GM19193 (cell line): ENCODE data around the gene FXYD6.

ENCODE experiments used
- POLR2A ChIP-seq: IDR thresholded peaks from 4 replicates; pipeline ENCODE4 v1.6.1; 2011; ENCODE audit not compliant: insufficient read depth, insufficient read length; ENCODE audit errors: extremely low read depth

The FXYD6 gene

DNA sequence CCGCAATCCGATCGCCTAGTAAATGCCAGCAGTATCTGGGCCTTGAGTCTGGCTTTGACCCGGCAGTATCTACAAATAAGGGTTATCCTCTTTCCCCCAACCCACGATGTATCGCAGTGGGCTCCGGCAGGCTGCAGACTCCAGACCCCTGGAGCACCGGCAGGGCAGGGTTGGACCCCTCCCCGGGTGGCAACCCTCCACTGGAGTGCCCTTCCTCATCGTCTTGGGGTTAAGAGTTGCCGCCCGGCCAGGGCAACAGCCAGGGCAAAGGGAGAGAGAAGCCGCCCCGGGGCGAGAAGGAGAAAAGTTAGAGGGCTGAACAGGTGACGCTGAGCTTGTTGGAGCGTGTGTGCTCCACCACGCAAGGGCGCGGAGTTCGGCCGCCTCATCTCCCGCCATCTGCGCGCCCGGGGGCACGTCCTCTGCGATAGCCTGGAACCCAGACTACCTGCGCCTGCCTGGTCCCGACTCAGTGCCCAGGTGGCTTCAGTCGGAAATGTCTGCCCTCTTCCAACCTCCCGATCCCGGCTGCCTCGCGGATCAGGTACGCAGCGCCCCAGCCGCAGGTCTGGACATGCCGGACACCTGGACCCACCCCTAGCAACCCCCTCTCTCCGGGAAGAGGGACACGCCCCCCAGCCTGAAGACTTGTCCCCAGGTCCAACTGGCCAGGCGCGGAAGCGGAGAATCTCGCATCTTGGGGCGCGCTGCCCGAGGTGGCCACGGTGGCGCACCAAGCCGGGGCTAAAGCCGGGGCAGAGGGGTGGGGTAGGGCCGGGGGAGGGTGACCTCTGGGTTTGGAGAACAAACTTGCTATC is 80.6 kb downstream of the FXYD6 start:
- no peak for TF ChIP-seq POLR2A

- TF ChIP-seq POLR2A, result no peak
Measured at GRCh38 chr11:117794772-117795629, 81.5 kb downstream of the FXYD6 start.

GRCh38 chr11:117794135-117794534 is 82.3 kb downstream of the FXYD6 start:
- no peak for TF ChIP-seq POLR2A

DNA sequence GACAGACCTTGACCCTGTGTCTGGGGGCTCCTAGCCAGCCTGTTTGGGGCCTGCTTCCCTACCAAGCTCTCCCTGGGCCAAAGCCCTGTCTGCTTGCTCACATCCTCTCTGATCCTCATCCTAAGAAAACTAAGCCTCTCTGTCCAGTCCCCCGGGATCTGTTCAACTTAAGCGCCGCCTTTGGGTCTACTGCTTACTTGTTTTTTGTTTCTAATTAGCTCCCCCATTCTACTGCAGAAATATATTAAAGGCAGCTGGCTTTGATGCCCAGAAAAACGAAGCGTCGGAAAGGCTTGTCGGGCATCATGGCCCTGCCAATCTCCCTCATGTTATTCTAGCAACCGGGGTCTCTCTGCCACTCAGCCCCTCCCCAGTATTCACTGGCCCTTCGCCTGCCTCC is 82.9 kb downstream of the FXYD6 start:
- no peak for TF ChIP-seq POLR2A

DNA sequence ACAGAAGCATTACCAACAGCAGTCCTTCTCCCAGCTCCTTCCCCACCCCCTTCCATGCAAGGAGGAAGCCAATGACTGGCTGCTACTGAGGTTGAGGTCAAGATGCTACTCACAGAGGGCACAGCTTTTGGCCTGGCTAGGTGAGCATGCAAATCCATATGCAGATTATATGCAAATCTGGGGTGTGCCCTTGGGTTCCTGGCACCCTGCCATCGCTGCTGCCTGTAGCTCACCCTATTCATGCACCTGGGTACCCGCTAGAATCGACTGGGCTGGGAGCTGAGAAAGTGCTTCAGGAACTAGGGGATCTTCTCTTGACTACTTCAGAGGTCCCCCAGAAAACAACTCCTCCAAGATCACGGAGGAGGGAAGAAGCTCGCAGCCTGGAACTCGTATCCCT is 83.5 kb downstream of the FXYD6 start:
- TF ChIP-seq POLR2A, result no peak

- no peak for TF ChIP-seq POLR2A
Measured at GRCh38 chr11:117792241-117792640, 84.2 kb downstream of the FXYD6 start.

DNA sequence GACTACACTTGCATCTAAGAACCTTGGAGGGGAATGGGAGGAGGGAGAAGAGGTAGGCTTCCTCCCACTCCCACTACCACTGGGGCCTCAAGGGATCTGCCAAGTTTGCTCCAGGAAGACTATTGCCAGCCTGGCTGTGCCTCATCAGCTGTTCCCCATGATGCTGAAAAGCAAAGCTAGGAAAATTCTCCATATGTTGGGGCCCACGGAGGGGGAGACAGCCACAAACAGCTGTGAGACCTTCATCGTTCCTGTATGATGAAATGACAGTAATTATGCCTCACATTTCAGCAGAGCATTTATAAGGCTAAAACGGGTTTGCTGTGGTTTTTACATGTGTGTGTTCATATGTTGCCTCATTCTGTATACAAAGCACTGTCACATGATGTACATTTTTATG is 86.2 kb downstream of the FXYD6 start:
- TF ChIP-seq POLR2A, result no peak

DNA sequence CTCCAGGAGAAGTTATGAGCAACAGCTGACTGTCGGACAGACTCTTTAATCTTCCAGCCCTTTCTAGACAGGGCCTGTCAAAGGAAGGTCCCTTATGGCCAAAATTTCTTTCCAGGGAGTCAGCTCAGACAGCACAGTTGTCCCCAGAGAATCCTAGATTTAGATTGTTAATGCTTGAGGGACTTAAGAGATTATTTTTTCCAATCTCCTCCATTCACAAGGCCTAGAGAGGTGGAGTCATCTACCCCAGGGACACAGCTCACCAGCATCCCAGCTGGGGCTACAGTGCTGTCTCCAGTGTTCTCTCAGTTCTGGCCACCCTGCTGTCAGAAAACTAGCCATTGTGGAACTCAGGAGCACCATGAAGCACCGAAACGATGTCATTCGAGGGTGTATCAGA is 87.2 kb downstream of the FXYD6 start:
- TF ChIP-seq POLR2A, result no peak
